Femur (tissue), 1 donor: Measurements from ENCODE around the gene TTYH2.
"Not testable (repeated sequence)": the region's sequence is repeated elsewhere in the genome, so short reads cannot be mapped to it uniquely, and the experiment has no call there.

Source experiments
- DNase-seq: peaks from one replicate; pipeline ENCODE4 v3.0.0-alpha.2; 2017

TTYH2 gene, protein sequence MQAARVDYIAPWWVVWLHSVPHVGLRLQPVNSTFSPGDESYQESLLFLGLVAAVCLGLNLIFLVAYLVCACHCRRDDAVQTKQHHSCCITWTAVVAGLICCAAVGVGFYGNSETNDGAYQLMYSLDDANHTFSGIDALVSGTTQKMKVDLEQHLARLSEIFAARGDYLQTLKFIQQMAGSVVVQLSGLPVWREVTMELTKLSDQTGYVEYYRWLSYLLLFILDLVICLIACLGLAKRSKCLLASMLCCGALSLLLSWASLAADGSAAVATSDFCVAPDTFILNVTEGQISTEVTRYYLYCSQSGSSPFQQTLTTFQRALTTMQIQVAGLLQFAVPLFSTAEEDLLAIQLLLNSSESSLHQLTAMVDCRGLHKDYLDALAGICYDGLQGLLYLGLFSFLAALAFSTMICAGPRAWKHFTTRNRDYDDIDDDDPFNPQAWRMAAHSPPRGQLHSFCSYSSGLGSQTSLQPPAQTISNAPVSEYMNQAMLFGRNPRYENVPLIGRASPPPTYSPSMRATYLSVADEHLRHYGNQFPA

DNA sequence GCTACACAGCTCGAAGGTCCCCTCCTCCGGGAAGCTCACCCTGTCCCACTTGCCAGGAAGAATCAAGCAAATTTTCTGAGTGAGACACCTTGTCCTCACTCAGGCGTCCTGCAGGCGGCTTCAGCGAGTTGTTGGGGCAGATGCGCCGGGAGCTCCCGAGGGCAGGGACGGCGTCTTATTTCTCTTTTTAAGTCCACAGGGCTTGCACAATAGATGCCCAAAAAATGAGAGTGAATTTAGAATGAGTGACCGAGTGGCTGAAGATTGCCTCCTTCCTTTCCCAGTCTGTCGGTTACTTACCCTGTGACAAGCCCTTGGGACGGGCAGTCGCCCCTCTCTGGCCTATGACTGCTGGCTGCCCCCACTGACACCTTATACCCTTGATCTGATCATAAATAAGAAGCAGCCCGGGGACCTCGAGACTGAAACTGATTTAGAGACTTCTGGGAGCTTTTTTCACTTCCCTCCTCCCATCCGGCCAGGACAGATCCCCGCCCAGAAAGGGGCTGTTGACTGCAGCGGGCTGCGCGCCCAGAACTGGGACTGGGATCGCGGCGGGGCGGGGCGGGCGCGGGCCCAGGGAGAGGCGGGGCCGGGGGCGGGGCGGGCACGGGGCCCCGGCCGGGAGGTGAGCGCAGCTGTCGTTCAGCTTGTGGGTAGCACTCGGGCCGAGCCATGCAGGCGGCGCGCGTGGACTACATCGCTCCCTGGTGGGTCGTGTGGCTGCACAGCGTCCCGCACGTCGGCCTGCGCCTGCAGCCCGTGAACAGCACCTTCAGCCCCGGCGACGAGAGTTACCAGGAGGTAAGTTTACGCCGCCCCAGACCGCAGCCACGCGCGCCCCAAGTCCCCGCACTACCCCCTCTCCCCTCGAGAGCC lies at the start of gene TTYH2:
Gene TTYH2, plus strand, starts transcription at position 659 of the 879 bp plus-strand sequence. Its CDS starts 17 bp downstream, at position 676.
- peak; percentile 96 for DNase-seq

DNA sequence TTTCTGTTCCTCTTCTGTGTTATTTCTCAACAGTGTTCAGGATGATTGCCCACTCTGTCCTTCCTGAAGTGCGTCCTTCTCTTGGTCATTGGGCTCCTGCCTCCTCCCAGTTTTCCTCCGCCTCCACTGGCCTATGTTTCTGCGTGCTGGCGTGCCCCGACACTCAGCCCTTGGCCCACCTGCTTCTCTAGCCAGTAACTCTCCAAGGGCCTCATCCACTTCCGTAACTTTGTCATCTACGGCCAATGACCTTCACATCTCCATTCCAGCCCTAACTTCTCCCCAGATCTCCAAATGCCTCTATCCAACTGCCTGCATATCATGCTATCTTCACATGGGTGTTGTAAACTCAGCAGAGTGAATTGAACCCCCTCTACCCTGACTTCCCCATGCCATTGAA lies 49.5 kb upstream of the TTYH2 start:
- no peak for DNase-seq

DNA sequence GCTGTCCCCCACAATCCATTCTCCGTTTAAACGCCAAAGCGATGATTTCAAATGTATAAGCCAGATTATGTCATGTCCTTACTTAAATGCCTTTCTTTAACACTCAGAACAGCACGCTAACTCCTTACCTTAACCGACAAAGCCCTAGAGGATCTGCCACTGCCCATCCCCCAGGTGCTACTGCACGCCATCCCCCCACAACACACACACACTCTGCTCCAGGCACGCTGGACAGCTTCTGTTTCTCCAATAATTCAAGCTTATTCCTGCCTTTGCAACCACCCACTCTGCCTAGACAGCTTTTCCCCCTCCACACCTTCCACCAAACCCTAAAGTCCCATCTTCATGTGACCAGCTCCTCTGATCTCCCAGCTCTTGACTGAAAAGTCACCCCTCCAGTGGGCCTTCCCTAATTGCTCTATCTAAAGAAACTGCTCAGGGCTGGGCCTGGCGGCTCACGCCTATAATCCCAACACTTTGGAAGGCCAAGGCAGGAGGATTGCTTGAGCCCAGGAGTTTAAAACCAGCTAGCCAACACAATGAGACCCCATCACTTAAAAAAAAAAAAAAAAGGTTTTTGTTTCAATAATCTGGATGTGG lies 48.8 kb upstream of the TTYH2 start:
- DNase-seq: no peak

DNA sequence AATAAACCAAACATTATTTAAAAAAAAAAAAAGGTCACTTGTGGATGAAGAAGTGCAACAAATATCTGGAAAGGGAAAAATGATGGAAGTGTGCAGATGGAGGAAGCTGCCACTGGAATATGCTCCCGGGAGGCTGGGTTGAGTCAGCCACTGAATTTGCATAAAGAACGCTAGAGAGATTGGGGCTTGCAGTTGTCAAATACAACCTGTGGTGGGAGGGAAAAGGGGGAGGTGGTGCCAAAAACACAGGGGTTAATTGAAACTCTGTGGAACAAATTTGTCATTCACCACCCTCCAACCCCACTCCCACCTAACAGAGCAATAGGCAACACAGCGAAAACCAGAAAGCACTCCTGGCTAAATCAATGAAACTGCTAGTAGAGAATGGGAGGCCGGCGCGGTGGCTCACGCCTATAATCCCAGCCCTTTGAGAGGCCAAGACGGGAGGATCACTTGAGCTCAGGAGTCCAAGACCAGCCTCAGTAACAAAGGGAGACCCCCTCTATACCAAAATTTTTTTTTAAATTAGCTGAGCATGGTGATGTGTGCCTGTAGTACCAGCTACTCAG lies 47.5 kb upstream of the TTYH2 start:
- no peak for DNase-seq

DNA sequence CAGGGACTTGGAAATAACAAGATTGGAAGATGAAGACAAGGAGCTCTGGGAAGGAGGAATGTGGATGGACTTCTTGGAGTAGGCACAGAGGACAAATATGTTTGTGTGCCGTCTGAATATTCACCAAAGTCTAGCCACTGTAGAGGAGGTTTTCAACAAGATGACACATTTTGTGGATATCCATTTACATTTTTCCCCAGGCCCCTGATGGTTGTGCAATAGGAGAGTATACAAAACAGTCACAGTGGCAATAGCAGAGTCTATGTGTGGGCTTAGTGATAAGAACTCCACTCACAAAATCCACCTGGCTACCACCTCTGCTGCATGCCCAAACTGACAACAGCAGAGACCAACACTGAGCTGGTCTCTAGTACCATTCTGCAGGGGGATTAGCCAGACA lies 42.4 kb upstream of the TTYH2 start:
- DNase-seq: no peak

DNA sequence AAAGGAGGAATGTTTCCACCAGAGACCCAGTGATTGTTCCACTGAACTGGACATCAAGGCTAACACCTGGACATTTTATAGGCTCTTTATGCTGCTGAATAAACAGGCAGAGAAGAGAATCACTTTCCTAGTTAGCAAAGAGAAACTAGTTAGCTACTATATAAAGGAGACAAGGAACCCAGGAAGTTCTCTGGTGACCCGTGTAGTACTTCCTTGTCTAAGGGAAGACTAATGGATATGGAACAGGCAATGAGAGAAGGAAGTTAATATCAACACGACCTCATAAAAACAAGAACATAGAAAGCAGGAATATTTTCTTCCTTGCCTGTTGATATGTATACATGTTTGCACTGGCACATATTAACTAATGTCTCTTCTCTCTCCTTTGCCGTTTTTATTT lies 40.7 kb upstream of the TTYH2 start:
- no peak for DNase-seq

DNA sequence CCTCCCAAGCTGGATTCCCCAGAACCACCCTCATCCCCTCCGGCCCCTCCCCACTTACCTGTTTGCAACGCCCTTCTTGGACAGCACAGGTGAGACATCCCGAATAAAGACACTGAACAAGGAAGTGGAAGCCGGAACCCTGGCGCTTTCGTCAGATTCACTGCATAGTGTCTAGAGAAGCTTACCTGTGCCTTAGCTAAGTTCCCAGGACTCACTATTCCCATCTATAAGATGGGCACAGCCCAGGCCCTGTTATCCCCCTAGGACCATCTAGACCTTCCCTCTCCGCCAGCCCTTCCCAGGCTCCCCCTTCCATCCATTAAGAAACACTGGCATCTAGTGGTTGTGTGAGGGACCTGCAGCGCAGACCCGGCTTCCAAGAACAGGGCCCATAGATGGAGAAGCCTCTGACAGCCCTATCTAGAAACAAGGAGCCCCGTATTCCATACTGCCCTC lies 36.8 kb upstream of the TTYH2 start:
- DNase-seq: peak; percentile 78

DNA sequence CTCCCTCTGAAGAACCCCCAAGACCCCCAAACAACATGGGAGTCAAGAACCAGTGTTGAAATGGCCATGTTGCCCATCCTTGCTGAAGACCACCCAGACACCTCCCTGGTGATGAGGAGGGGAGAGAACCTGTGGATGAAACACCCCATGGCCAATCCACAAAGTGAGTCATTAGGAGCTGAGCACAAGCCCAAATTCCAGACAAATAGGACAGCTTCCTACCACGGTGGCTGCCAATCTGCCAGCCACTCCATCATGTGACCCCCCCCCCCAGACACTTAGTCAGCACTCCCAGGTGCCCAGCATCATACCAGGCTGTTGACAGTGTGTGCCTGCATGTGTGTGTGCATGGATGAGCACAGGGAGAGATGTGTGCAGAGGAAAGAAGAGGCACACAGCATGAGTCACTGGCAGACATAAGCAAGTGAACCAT lies 36.3 kb upstream of the TTYH2 start:
- DNase-seq: no peak

DNA sequence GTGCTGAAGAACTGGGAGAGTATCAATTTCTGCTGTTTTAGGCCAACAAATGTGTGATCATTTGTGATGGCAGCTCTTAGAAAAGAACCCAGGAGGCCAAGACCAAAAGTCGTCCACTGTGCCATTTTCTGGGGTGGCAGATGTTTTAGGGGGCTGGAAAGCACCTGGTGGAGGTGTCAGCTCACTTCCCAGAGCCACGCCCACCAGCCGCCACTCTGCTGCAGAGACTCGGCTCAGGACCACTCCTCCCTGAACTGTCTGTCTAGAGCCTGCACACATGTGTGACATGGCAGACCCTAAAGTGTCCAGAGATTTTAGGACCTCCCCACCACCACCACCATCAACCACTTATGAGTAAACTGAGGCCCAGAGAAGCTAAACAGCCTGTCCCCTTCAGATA lies 33.8 kb upstream of the TTYH2 start:
- no peak for DNase-seq

DNA sequence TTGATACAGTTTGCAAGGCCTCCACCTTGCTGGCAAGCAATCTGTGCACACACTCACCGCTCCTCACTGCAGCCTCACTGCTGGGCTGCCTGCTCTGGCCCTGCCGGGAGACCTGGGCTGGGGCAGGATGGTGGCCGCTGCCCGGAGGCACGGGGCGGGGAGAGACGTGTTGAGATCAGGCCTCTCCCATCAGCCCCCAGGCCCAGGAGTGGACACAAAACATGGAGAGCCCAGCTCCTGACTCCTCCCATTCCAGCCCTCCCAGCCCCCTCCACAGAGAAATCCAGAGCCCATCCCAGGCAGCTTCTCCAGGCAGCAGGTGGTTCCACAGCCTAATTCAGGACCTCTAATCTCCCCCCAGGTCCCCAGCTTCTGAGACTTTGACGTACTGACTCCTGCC lies 33.0 kb upstream of the TTYH2 start:
- no peak for DNase-seq

DNA sequence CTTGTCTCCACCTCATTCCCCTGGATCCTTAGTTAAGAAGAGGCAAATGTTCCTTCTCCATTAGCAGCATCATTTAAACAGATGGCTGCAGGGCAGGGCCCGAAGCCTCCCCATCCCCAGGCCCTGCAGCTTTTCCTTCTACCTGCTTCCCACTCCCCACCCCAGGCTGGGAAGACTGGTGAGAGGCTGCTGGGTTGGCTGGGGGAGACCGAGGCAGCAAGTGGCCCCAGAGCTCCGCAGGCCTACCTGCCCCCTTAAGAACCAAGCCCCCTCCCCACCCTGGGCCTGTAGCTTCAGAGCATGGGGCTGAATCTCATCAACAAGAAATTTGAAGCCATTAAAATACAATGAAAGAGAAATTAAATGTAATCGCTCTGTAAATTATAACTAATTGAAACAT lies 32.0 kb upstream of the TTYH2 start:
- DNase-seq: no peak

DNA sequence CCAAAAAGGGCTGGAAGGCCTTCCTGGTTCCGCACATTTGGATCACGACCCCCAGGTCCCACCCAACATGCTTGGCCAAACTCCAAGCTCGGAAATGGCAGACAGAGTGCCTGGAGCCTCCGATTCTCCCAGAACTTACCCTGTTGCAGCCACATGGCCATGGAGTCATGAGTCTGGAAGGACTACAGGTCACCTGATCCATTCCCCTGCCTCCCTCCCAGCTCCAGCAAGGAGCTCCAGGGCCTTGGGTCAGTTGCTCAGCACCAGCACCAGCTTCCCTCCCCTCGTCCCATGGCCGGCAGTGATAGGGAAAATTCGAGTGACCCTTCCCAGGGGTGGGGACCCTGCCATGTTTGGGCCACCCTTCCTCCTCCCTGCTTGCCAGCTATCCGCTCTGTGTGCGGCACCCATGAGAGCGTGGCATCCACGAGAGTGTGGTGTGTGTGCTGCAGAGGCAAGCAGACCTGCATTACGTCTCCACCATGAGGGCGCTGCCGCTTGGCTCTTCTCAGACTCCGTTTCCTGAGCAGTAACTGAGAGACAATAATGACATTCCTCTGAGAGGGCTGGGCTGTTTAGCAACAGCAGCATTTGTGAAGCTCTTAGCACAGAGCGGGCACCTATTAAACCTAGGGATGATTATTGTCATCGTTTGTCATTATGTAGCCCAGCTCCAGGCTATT lies 31.2 kb upstream of the TTYH2 start:
- DNase-seq: no peak

DNA sequence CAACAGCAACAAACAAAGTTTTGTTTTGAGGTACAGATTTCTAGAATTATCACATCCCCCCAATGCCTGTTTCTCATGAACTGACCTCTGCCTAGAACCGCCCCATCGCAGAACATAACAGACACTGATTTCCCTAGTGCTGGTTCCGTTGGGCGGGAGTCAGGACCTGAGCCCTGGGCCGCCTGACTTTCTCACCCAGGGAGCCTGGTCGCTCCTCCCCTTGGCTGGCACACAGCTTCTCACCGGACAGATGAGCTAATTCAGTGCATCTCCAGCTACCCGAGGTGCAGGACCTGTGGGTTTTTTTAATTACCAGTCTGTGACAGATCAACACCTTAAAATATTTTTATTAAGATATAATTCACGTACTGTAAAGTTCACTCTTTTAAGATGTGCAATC lies 30.0 kb upstream of the TTYH2 start:
- DNase-seq: no peak

DNA sequence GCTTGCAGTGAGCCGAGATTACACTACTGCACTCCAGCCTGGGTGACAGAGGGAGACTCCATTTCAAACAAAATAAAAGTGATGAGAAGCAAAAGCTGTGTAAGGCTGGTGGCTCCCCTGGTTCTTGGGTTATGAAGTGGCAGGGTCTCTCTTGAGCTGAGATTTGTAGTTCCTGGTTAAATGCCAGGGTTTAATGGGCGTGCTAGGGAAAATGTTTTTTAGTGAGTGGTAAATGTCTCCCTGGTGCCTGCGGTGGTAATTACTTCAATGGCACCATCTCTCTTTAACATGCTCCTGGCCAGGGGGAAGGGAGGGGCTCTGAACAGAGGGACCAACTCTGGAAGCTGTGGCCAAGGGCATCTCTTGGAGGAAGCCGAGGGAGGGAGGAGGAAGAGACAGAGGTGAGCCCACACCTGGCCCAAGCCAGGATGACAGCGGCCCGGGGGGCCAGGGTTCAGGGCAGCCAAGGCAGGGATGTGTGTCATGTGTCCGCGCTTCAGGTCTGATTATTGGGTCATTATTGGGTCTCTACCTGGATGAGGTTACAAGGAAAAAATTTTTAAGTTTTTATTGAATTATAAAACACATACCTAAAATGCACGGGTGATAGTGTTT lies 27.7 kb upstream of the TTYH2 start:
- DNase-seq: no peak

DNA sequence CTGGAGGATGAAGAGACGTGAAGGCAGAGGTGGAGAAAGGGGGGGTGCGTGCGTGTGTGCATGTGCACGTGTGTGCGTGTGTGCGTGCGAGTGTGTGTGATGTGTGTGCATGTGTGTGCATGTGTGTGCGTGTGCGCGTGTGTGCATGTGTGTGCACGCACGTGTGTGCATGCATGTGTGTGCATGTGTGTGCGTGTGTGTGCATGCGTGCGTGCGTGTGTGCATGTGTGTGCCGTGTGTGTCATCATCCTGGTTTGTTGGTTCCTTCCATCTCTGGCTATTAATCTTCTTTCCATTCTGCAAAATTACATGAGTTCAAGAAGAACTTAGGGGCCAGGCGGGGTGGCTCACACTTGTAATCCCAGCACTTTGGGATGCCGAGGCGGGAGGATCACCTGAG lies 26.9 kb upstream of the TTYH2 start:
- no peak for DNase-seq

DNA sequence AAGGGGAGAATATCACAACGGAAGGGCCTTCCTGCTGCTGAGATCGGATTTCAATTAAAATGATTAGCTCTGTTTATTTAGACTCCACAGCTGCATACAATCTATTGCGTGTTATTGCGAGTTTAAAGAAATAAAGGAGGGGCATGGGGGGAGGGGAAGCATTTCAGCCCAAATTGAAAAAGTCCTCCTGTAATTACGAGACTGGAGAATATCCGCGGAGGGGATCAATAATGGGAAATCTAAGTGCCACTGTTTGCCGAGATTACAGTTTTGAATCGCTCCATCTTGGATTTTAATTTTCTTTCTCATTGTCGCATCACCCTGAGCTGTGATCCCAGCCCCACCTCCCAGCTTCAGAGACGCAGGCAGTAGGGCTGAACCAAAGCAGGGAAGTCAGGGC lies 25.6 kb upstream of the TTYH2 start:
- DNase-seq: no peak

DNA sequence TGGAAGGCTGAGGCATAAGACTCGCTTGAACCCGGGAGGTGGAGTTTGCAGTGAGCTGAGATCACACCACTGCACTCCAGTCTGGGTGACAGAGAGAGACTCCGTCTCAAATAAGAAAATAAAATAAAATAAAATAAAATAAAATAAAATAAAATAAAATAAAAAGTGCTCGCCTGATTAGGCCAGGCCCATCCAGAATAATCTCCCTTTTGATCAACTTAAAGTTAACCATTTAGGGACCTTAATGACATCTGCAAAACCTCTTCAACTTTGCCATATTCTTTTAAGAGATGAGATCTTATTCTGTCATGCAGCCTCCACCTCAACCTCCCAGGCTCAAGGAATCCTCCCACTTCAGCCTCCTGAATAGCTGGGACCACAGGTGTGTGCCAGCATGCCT lies 24.7 kb upstream of the TTYH2 start:
- not testable (repeated sequence) for DNase-seq

DNA sequence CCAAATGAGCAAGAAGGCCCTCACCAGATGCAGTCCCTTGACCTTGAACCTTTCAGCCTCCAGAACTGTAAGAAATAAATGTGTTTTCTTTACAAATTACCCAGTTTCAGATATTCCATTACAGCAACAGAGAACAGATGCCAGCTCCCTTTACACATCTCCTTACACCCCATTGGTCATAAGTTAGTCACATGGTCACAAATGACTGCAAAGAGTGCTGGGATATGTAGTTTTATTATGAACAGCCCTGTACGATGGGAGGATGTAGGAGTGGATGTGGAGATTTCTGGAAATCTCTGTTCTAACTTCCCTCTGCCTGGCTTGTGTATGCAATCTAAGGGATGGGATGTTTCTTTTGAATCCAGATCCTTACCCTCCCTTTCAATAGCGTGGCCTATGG lies 23.2 kb upstream of the TTYH2 start:
- no peak for DNase-seq

DNA sequence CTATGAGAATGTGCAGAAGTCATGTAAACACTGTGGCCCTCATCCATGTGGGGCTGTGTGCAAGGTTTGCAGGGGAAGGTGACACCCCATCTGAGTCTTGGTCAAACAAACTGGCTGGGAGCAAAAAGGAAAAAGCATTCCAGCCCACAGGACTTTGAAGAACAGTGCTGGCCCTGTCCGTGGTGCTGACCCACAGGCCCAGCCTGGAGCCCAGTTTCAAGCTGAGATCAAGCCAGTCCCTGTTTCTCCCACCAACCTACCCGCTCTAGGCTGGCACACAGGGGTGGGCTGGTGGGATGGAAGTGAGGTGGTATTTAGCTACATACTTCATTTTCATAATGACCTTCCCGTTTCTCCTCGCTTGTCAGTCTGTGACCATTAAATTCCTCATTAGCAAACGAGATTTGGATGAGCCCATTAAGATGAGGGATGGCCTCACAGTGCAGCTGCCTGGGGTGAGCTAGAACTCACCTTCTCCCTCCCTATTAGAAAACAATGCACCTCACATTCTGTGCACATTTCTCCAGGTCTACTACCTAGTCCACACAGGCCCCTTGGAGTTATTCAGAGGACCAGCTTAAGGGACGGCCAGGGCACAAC lies 22.5 kb upstream of the TTYH2 start:
- no peak for DNase-seq

DNA sequence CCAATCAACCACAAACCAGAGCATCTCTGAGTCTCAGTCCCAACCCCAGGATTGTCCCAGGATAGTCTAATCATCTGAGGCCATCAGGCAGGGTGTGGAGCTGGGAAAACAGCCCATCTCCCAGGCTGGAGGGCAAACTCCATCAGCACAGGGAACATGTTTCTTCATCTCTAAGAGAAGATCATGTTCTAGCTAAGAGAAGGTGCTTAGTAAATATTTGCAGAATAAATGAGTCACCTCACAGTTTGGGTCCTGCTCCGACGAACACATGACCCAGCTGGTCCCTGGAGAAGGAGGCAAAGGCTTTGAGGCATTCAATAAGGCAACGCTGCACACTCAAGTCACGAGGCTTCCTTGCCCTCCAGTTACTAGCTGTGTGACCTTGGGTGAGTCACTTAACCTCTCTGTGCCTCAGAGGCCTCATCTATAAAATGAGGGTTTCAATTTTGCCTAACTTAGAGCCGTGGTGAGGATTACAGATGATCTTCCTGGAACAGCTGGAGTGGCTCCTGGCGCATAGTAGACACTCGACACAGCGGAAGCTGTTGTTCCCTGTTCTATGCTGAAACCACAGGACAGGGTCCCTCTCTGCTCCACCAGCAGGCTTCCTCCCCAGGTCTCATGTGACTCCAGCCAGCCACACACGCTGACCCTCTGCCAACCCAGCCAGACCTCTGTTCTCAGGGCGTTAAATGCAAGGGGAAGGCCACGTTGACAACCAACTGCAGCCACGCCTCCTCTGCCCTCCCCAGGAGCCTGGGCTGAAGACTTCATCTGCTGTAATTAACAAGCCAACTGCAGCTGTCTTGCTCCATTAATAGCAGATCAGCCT lies 20.2 kb upstream of the TTYH2 start:
- DNase-seq: peak; percentile 67
